Measurements from ENCODE around the gene SNRPA.
"Not testable (repeated sequence)": the region's sequence is repeated elsewhere in the genome, so short reads cannot be mapped to it uniquely, and the experiment has no call there.

Gene SNRPA

GRCh38 chr19:40808497-40808896, 57.5 kb downstream of the SNRPA start:
- peaks cover 16% of the 10 kb centered on the region for H3K27me3 Mint-ChIP-seq
- intact Hi-C loops (cut with micrococcal nuclease), result no loop called here
- no peaks in the 10 kb centered on the region for H3K9me3 Mint-ChIP-seq
- H3K27ac Mint-ChIP-seq, result peak overlapping the region; percentile 60
- no peak overlapping the region for H3K4me3 Mint-ChIP-seq
- peaks cover 94% of the 10 kb centered on the region for H3K4me1 Mint-ChIP-seq (ENCODE audit: low read depth)
- peaks cover 71% of the 10 kb centered on the region for H3K36me3 Mint-ChIP-seq (ENCODE audit: low read depth)

GRCh38 chr19:40809358-40810086, 58.5 kb downstream of the SNRPA start:
- Mint-ChIP-seq H3K4me3 (no peak overlapping the region), H3K27me3 (peaks cover 25% of the 10 kb centered on the region), H3K4me1 (ENCODE audit: low read depth) (peaks cover 84% of the 10 kb centered on the region), H3K36me3 (ENCODE audit: low read depth) (peaks cover 61% of the 10 kb centered on the region), H3K27ac (peak overlapping the region; percentile 87), H3K9me3 (no peaks in the 10 kb centered on the region)
- intact Hi-C loops (cut with micrococcal nuclease), result loop anchor here (5.0 kb wide), 1 partner anchor 323 kb away; no protein-coding TSS in a partner anchor

- intact Hi-C loops (cut with micrococcal nuclease), result loop anchor here (5.0 kb wide), 1 partner anchor 322 kb away; no protein-coding TSS in a partner anchor
- Mint-ChIP-seq H3K27me3 (peaks cover 32% of the 10 kb centered on the region), H3K4me3 (no peak overlapping the region), H3K9me3 (no peaks in the 10 kb centered on the region), H3K36me3 (ENCODE audit: low read depth) (peaks cover 55% of the 10 kb centered on the region), H3K4me1 (ENCODE audit: low read depth) (peaks cover 78% of the 10 kb centered on the region), H3K27ac (peak overlapping the region; percentile 87)
Measured at GRCh38 chr19:40810160-40810559, 59.2 kb downstream of the SNRPA start.

GRCh38 chr19:40810649-40811408, 59.8 kb downstream of the SNRPA start:
- Mint-ChIP-seq H3K27me3 (peaks cover 37% of the 10 kb centered on the region), H3K36me3 (ENCODE audit: low read depth) (peaks cover 48% of the 10 kb centered on the region), H3K4me3 (peak overlapping the region; percentile 85), H3K4me1 (ENCODE audit: low read depth) (peaks cover 71% of the 10 kb centered on the region), H3K27ac (peak overlapping the region; percentile 87)
- not testable (repeated sequence) for H3K9me3 Mint-ChIP-seq
- intact Hi-C loops (cut with micrococcal nuclease), result loop anchor here (5.0 kb wide), 1 partner anchor 321 kb away; no protein-coding TSS in a partner anchor

GRCh38 chr19:40811478-40812341, 60.7 kb downstream of the SNRPA start:
- H3K27ac Mint-ChIP-seq, result peak overlapping the region; percentile 87
- H3K4me1 Mint-ChIP-seq (ENCODE audit: low read depth), result peaks cover 62% of the 10 kb centered on the region
- H3K9me3 Mint-ChIP-seq, result no peaks in the 10 kb centered on the region
- peaks cover 40% of the 10 kb centered on the region for H3K27me3 Mint-ChIP-seq
- H3K4me3 Mint-ChIP-seq, result peak overlapping the region; percentile 85
- peaks cover 39% of the 10 kb centered on the region for H3K36me3 Mint-ChIP-seq (ENCODE audit: low read depth)
- intact Hi-C loops (cut with micrococcal nuclease), result loop anchor here (5.0 kb wide), 1 partner anchor 321 kb away; no protein-coding TSS in a partner anchor

- Mint-ChIP-seq H3K4me1 (ENCODE audit: low read depth) (peaks cover 54% of the 10 kb centered on the region), H3K27ac (peak overlapping the region; percentile 87), H3K36me3 (ENCODE audit: low read depth) (peaks cover 30% of the 10 kb centered on the region), H3K27me3 (peaks cover 43% of the 10 kb centered on the region)
- intact Hi-C loops (cut with micrococcal nuclease), result loop anchor here (5.0 kb wide), 1 partner anchor 320 kb away; no protein-coding TSS in a partner anchor
- H3K4me3 Mint-ChIP-seq, H3K9me3 Mint-ChIP-seq: not testable (repeated sequence)
Measured at GRCh38 chr19:40812571-40812970, 61.6 kb downstream of the SNRPA start.

- no peaks in the 10 kb centered on the region for H3K9me3 Mint-ChIP-seq
- H3K27ac Mint-ChIP-seq, result no peak overlapping the region
- intact Hi-C loops (cut with micrococcal nuclease), result loop anchor here (5.0 kb wide), 1 partner anchor 319 kb away; no protein-coding TSS in a partner anchor
- no peak overlapping the region for H3K4me3 Mint-ChIP-seq
- H3K36me3 Mint-ChIP-seq (ENCODE audit: low read depth), result peaks cover 24% of the 10 kb centered on the region
- peaks cover 49% of the 10 kb centered on the region for H3K4me1 Mint-ChIP-seq (ENCODE audit: low read depth)
- peaks cover 46% of the 10 kb centered on the region for H3K27me3 Mint-ChIP-seq
Measured at GRCh38 chr19:40813182-40813581, 62.2 kb downstream of the SNRPA start.

Data from dendritic cell treated with granulocyte-macrophage colony-stimulating factor and Interleukin-4, amounts not matched to agents 40 ng/mL and 50 ng/mL, for 4 days (primary cell).